Mesenchymal stem cell (in vitro differentiated cells and primary cell): ENCODE data around the gene EEIG1.

Source experiments
- DNase-seq: peaks from one replicate; pipeline ENCODE4 v3.0.0-alpha.2; 2013
- H2AFZ ChIP-seq: one replicate; pipeline ENCODE4 v1.6.1; 2013; ENCODE audit warnings: low read depth, mild to moderate bottlenecking, control low read depth, inconsistent platforms, low read length, moderate library complexity
- H2AK5ac ChIP-seq: 2 replicates; pipeline ENCODE4 v1.6.1; 2013; ENCODE audit warnings: low read length, moderate library complexity, mild to moderate bottlenecking, inconsistent platforms; ENCODE audit not compliant: severe bottlenecking
- H2BK120ac ChIP-seq: one replicate; pipeline ENCODE4 v1.6.1; 2013; ENCODE audit warnings: low read depth, mild to moderate bottlenecking, inconsistent platforms, low read length, moderate library complexity
- H2BK12ac ChIP-seq, 2 experiments: one replicate each; pipeline ENCODE4 v1.6.1; 2013; ENCODE audit warnings: inconsistent platforms in 2 of 2, low read length in 2 of 2, mild to moderate bottlenecking in 2 of 2, moderate library complexity in 2 of 2, control low read depth in 1 of 2
- H2BK15ac ChIP-seq: one replicate; pipeline ENCODE4 v1.6.1; 2013; ENCODE audit warnings: mild to moderate bottlenecking, low read depth, inconsistent platforms; ENCODE audit not compliant: poor library complexity, severe bottlenecking
- H2BK5ac ChIP-seq: 2 replicates; pipeline ENCODE4 v1.6.1; 2013; ENCODE audit warnings: low read depth, mild to moderate bottlenecking, low read length, control low read depth, inconsistent platforms; ENCODE audit not compliant: poor library complexity, severe bottlenecking
- H3K14ac ChIP-seq, 2 experiments: one replicate each; pipeline ENCODE4 v1.6.1; 2013; ENCODE audit warnings: inconsistent platforms in 2 of 2, low read length in 2 of 2, control low read depth in 1 of 2, mild to moderate bottlenecking in 1 of 2, moderate library complexity in 1 of 2
- H3K18ac ChIP-seq, 2 experiments: one replicate each; pipeline ENCODE4 v1.6.1; 2013; ENCODE audit warnings: inconsistent platforms in 2 of 2, low read length in 2 of 2, control low read depth in 1 of 2, low read depth in 1 of 2, mild to moderate bottlenecking in 1 of 2
- H3K23ac ChIP-seq, 2 experiments: one replicate each; pipeline ENCODE4 v1.6.1; 2013; ENCODE audit warnings: inconsistent platforms in 2 of 2, low read length in 2 of 2, mild to moderate bottlenecking in 2 of 2, moderate library complexity in 2 of 2, control low read depth in 1 of 2
- H3K27ac ChIP-seq: 2 replicates; pipeline ENCODE4 v1.5.1; 2013; ENCODE audit warnings: mild to moderate bottlenecking, moderate library complexity, low read length, control low read depth, inconsistent platforms; ENCODE audit not compliant: poor library complexity, severe bottlenecking
- H3K27me3 ChIP-seq, 2 experiments: 2 replicates each; pipeline versions ENCODE4 v1.6.1 to v1.7.0; 2013; ENCODE audit warnings: low read length in 2 of 2, mild to moderate bottlenecking in 2 of 2, moderate library complexity in 2 of 2, control low read depth in 1 of 2, inconsistent platforms in 1 of 2; ENCODE audit not compliant: control insufficient read depth in 1 of 2, insufficient read depth in 1 of 2
- H3K36me3 ChIP-seq, 2 experiments: 2 replicates each; pipeline versions ENCODE4 v1.6.1 to v1.7.0; 2013; ENCODE audit warnings: low read length in 2 of 2, control low read depth in 1 of 2, inconsistent platforms in 1 of 2, low read depth in 1 of 2, mild to moderate bottlenecking in 1 of 2; ENCODE audit not compliant: insufficient read depth in 2 of 2, control insufficient read depth in 1 of 2
- H3K4ac ChIP-seq, 2 experiments: one replicate each; pipeline ENCODE4 v1.6.1; 2013; ENCODE audit warnings: inconsistent platforms in 2 of 2, low read length in 2 of 2, mild to moderate bottlenecking in 2 of 2, moderate library complexity in 2 of 2, control low read depth in 1 of 2, low read depth in 1 of 2
- H3K4me1 ChIP-seq: 2 replicates; pipeline ENCODE4 v1.6.1; 2013; ENCODE audit warnings: low read depth, low read length, control low read depth; ENCODE audit not compliant: control insufficient read depth, insufficient read depth
- H3K4me2 ChIP-seq: 2 replicates; pipeline ENCODE4 v1.6.1; 2013; ENCODE audit warnings: low read length, mild to moderate bottlenecking, inconsistent platforms; ENCODE audit not compliant: poor library complexity, severe bottlenecking
- H3K4me3 ChIP-seq, 2 experiments: 2 replicates each; pipeline versions ENCODE4 v1.5.1 to v1.7.0; 2013; ENCODE audit warnings: low read length in 2 of 2, mild to moderate bottlenecking in 2 of 2, control low read depth in 1 of 2, low read depth in 1 of 2; ENCODE audit not compliant: insufficient read depth in 1 of 2
- H3K79me1 ChIP-seq: replicated peaks from 2 replicates; pipeline ENCODE4 v1.6.1; 2013; ENCODE audit warnings: mild to moderate bottlenecking, control low read depth, low read length, inconsistent platforms; ENCODE audit not compliant: poor library complexity, severe bottlenecking
- H3K9ac ChIP-seq: 2 replicates; pipeline ENCODE4 v1.7.0; 2013; ENCODE audit warnings: mild to moderate bottlenecking, low read length, moderate library complexity
- H3K9me3 ChIP-seq: 2 replicates; pipeline ENCODE4 v1.7.0; 2013; ENCODE audit warnings: mild to moderate bottlenecking, low read length; ENCODE audit not compliant: control insufficient read depth
- H4K8ac ChIP-seq: one replicate; pipeline ENCODE4 v1.6.1; 2013; ENCODE audit warnings: inconsistent platforms, mild to moderate bottlenecking, low read length, moderate library complexity
- H4K91ac ChIP-seq: one replicate; pipeline ENCODE4 v1.6.1; 2013; ENCODE audit warnings: mild to moderate bottlenecking, low read length, inconsistent platforms
- WGBS: methylation state at CpG from one replicate; pipeline ENCODE4 v1.1.7; 2013; ENCODE audit warnings: mixed read lengths; 5-methylcytosine and 5-hydroxymethylcytosine counted together

Gene EEIG1

DNA sequence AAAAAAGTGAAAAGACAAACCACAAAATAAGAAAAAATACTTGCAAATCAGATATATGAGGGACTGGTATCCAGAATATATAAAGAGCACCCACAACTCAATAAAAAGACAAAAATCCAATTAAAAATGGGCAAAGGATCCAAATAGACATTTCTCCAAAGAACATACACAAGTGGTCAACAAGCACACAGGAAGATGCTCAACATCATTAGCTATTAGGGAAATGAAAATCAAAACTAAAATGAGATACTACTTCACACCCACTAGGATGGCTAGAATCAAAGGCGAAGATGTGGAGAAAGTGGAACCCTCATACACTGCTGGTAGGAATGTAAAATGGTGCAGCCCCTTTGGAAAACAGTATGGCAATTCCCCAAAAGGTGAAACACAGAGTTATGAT is 22.1 kb downstream of the EEIG1 start:
- H2BK15ac ChIP-seq = no peak overlapping the region
- no peak overlapping the region for H3K4me3 ChIP-seq
- H3K4me2 ChIP-seq = no peak overlapping the region
- no peak overlapping the region for H2BK120ac ChIP-seq
- no peak overlapping the region for H3K18ac ChIP-seq
- H2BK5ac ChIP-seq = no peak overlapping the region
- peaks cover 0 to 10% of the 10 kb centered on the region in 2 experiments for H3K36me3 ChIP-seq
- H4K91ac ChIP-seq = no peak overlapping the region
- H2BK12ac ChIP-seq = no peak overlapping the region
- H3K79me1 ChIP-seq = peaks cover 47% of the 10 kb centered on the region
- H3K4me1 ChIP-seq = peaks cover 34% of the 10 kb centered on the region
- no peak overlapping the region for H2AK5ac ChIP-seq
- H3K23ac ChIP-seq = no peak overlapping the region
- no peak overlapping the region for H2AFZ ChIP-seq
- H4K8ac ChIP-seq = no peak overlapping the region
- no peak for DNase-seq
- no peaks in the 10 kb centered on the region for H3K9me3 ChIP-seq
- no peak overlapping the region for H3K9ac ChIP-seq
- H3K14ac ChIP-seq = no peak overlapping the region
- 100% methylated on average over 1 of the region's 1 CpG for WGBS
- H3K27me3 ChIP-seq = no peaks in the 10 kb centered on the region
- H3K27ac ChIP-seq = no peak overlapping the region
- no peak overlapping the region for H3K4ac ChIP-seq

- no peak overlapping the region for H3K4me2 ChIP-seq
- peaks cover 26% of the 10 kb centered on the region for H3K4me1 ChIP-seq
- 70% methylated on average over 12 of the region's 12 CpGs for WGBS
- peak overlapping the region in 1 of 2 experiments; percentile 66 for H3K23ac ChIP-seq
- H3K27me3 ChIP-seq = no peaks in the 10 kb centered on the region
- H3K27ac ChIP-seq = no peak overlapping the region
- no peak overlapping the region for H3K9ac ChIP-seq
- H4K8ac ChIP-seq = no peak overlapping the region
- H2BK15ac ChIP-seq = no peak overlapping the region
- H3K79me1 ChIP-seq = peaks cover 36% of the 10 kb centered on the region
- no peak overlapping the region for H2AK5ac ChIP-seq
- peak overlapping the region in 1 of 2 experiments; percentile 21 for H2BK12ac ChIP-seq
- H2BK5ac ChIP-seq = no peak overlapping the region
- H4K91ac ChIP-seq = peak overlapping the region; percentile 25
- H3K14ac ChIP-seq = peak overlapping the region in 1 of 2 experiments; percentile 90
- no peak for DNase-seq
- peak overlapping the region; percentile 23 for H2AFZ ChIP-seq
- peak overlapping the region in 1 of 2 experiments; percentile 55 for H3K18ac ChIP-seq
- peak overlapping the region in 1 of 2 experiments; percentile 47 for H3K4ac ChIP-seq
- no peaks in the 10 kb centered on the region for H3K9me3 ChIP-seq
- no peak overlapping the region for H3K4me3 ChIP-seq
- no peak overlapping the region for H2BK120ac ChIP-seq
- H3K36me3 ChIP-seq = peaks cover 4 to 10% of the 10 kb centered on the region in 2 experiments
These were observed 25.3 kb downstream of the EEIG1 start for GRCh38 chr9:127955294-127956015.

GRCh38 chr9:127954831-127955293 is 25.9 kb downstream of the EEIG1 start:
- Histone ChIP-seq H4K91ac (no peak overlapping the region), H3K27ac (no peak overlapping the region), H3K36me3 (peaks cover 4 to 14% of the 10 kb centered on the region in 2 experiments), H3K9me3 (no peaks in the 10 kb centered on the region), H3K4me3 (no peak overlapping the region), H2BK120ac (no peak overlapping the region), H3K4ac (no peak overlapping the region), H3K4me1 (peaks cover 21% of the 10 kb centered on the region), H2BK12ac (no peak overlapping the region), H3K79me1 (peaks cover 32% of the 10 kb centered on the region), H3K4me2 (no peak overlapping the region), H2BK15ac (no peak overlapping the region), H2AFZ (no peak overlapping the region), H3K27me3 (no peaks in the 10 kb centered on the region), H3K14ac (peak overlapping the region in 1 of 2 experiments; percentile 21), H4K8ac (no peak overlapping the region), H3K18ac (no peak overlapping the region), H2BK5ac (no peak overlapping the region), H2AK5ac (no peak overlapping the region), H3K23ac (no peak overlapping the region), H3K9ac (no peak overlapping the region)
- WGBS = 89% methylated on average over 11 of the region's 13 CpGs
- no peak for DNase-seq

GRCh38 chr9:127953768-127954505 is 26.9 kb downstream of the EEIG1 start:
- no peak overlapping the region for H2AFZ ChIP-seq
- H3K27ac ChIP-seq = no peak overlapping the region
- H3K9ac ChIP-seq = no peak overlapping the region
- 94% methylated on average over 17 of the region's 17 CpGs for WGBS
- H2BK5ac ChIP-seq = no peak overlapping the region
- no peaks in the 10 kb centered on the region for H3K9me3 ChIP-seq
- H3K23ac ChIP-seq = no peak overlapping the region
- H3K4me2 ChIP-seq = no peak overlapping the region
- no peak overlapping the region for H4K8ac ChIP-seq
- H3K4me3 ChIP-seq = no peak overlapping the region
- no peak overlapping the region for H3K18ac ChIP-seq
- no peak overlapping the region for H3K14ac ChIP-seq
- H4K91ac ChIP-seq = no peak overlapping the region
- no peak overlapping the region for H2BK15ac ChIP-seq
- peak overlapping the region in 1 of 2 experiments; percentile 32 for H2BK12ac ChIP-seq
- no peak overlapping the region for H3K4ac ChIP-seq
- H3K36me3 ChIP-seq = peaks cover 4 to 20% of the 10 kb centered on the region in 2 experiments
- no peak overlapping the region for H2AK5ac ChIP-seq
- H3K79me1 ChIP-seq = peaks cover 30% of the 10 kb centered on the region
- peaks cover 21% of the 10 kb centered on the region for H3K4me1 ChIP-seq
- H2BK120ac ChIP-seq = no peak overlapping the region
- H3K27me3 ChIP-seq = no peaks in the 10 kb centered on the region
- no peak for DNase-seq
